Right ventricle myocardium superior (tissue), 1 donor: ENCODE data around the gene ANKS3. TPM values are rescaled to one million over a fixed set of nuclear protein-coding genes. Genes with fewer than 3 reads are reported as not detected.

ENCODE experiments used
- ATAC-seq: fragments of 200-7000 bp; cut with Tn5 transposase; one replicate; pipeline ENCODE4 v1.9.1; 2020; ENCODE audit warnings: mild to moderate bottlenecking; ENCODE audit not compliant: poor library complexity
- DNase-seq: peaks from one replicate; pipeline ENCODE4 v3.0.0-alpha.2; 2020
- intact Hi-C: fragments of 100-400 bp; cut with DNase I; formaldehyde crosslinking; loops from one replicate; pipeline ENCODE4 v1.11.2; 2022
- long read RNA-seq: library from polyadenylated mRNA; unstranded; transcript quantifications from one replicate; pipeline ENCODE4 v2.0.0, GENCODE V29; 2021
- total RNA-seq: library from RNA; stranded (reverse); fragmentation: NEBNext Ultra II Directional; extraction: Animal tissue kit (Norgen Biotek cat#: 25700); gene quantifications from one replicate; pipeline ENCODE4 v1.2.1, GENCODE V29; 2021
- donor health status: DM: no; HTN: yes; CAD: no; lungs with severe emphysema.

ANKS3 gene
- 9.1 TPM for total RNA-seq
- long read RNA-seq, partial matches to known transcripts, result 1 of 22 reads
- long read RNA-seq, other reads (novel, unspliced or antisense), result 19 of 22 reads

- intact Hi-C loops, result loop anchor here (10.0 kb wide), 1 partner anchor 221 kb away; the partner anchor contains the start of gene SEC14L5
- ATAC-seq (peak; percentile 98), DNase-seq (peak; percentile 97)
Measured at GRCh38 chr16:4734063-4734729, at the start of gene ANKS3, which contains the start of gene DNAAF8. TSS of gene ANKS3 (minus strand) at chr16:4734271. CDS start at chr16:4730149, 4,122 bp downstream. TSS of gene DNAAF8 (plus strand) at chr16:4734537. CDS start at chr16:4736515, 1,978 bp downstream.

DNA sequence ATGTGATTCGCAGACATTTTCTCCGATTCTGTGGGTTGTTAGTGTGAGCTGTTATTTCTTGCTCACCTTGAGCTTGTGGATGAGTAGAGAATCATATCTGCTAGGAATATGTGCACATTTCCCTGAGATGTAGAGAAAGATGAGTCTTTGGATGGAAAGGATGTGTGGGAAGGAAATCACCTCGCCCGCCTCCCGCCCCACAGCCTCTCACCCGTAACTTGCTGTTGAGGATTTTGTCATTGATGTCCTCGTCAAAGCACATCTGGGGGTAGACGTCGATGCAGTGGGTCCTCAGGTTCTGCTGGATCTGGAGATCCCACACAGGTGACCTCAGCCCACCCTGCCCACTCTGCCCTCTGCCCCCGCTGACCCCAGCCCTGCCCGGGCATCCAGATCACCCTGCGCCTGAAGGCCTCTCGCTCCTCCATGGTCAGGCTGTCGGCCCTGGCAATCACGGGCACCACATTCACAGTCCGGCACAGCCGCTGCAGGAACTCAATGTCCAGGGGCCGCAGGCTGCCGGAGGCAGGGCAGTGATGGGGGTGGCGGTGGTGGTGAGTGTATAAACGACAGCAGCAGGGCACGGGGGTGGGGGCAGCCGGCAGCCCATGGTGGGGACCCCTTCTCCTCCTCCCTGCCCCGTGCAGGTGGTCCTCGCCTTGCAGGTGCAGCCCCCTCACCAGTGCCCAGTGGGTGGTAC lies 49.3 kb upstream of the ANKS3 start:
- no peak for ATAC-seq
- intact Hi-C loops, result no loop called here
- no peak for DNase-seq

GRCh38 chr16:4780235-4780634 lies 46.2 kb upstream of the ANKS3 start:
- ATAC-seq (no peak), DNase-seq (no peak)
- intact Hi-C loops, result no loop called here

DNA sequence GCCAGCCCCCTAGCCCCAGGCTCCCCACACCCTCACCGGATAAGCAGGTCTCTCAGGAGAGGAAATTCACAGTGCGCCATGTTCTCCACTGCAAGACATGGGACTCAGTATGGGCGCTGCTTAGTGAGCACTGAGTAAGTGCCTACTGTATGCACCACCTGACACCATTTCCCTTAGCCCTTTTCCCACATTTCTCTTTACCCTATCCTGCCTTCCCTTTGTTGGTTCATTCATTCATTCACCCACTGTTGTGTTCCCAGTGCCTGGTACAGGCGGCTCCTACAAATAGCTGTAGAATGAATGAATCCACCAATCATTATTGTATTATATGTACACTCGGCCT lies 44.0 kb upstream of the ANKS3 start:
- ATAC-seq, result no peak
- intact Hi-C loops, result no loop called here
- DNase-seq, result no peak

DNA sequence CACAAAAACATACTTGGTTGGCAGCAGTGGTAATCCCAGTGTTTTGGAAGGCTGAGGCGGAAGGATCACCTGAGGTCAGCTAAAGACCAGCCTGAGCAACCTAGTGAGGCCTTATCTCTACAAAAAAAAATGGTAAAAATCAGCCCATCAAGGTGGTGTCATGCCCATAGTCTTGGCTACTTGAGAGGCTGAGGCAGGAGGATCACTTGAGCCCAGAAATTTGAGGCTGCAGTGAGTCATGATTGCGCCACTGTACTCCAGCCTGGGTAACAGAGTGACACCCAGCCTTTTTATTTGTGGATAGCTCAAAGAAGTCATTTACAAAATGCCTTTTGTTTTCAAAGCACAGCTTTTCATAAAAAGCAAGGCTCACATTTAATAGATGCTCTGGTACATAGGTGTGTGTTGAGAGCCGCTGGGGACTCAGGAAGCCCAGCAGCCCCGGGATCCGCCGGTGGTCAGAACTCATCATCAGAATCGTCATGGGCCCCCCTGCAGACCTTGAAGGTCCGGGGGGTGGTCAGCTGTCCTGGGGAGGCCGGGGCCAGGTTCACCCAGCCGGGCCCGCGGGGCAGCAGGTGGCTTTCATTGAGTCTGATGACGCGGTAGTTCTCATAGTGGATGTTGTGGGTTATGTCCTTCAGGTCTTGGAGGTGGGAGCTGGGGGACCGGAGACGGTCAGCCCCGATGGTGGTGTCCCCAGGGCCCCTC lies 43.4 kb upstream of the ANKS3 start:
- intact Hi-C loops, result no loop called here
- no peak for ATAC-seq
- DNase-seq, result no peak

DNA sequence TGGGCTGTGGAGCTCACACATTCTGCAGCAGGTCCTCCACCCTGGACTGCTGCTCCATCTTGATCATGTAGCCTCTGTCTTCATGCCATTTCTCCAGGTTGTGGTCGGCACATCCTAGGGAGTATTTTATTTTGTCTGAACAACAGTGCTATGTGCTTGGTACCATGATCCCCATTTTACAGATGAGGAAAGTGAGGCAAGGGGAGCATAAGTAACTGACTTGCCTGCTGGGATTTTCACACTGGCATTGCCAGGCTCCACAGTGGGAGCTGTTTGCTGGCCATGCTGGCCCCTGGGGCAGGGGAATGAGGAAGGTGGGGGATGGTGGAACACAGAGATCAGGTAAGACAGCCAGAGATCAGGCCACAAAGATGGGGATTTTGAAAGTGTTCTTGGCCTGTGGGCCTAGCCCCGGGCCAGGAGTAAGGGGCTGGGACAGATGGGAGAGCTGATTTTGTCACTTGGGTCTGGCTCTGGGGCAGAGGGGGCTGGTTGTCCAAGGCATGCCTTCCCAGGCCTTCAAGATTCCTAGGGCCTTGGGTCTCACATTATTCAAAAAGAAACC lies 42.2 kb upstream of the ANKS3 start:
- DNase-seq, result no peak
- no peak for ATAC-seq

GRCh38 chr16:4775005-4775404 lies 40.9 kb upstream of the ANKS3 start:
- intact Hi-C loops, result no loop called here
- ATAC-seq (no peak), DNase-seq (no peak)

More for the DNA sequence above, 42.2 kb upstream of the ANKS3 start:
- intact Hi-C loops, result no loop called here

DNA sequence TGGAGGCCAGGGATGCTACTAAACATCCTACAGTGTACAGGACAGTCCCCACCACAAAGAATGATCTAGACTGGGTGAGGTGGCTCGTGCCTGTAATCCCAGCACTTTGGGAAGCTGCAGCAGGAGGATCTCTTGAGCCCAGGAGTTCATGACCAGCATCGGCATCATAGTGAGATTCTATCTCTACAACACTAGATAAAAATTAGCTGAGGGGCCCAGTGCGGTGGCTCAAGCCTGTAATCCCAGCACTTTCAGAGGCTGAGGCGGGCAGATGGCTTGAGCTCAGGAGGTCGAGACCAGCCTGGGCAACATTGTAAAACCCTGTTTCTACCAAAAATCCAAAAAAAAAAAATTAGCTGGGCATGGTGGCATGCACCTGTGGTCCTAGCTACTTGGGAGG lies 38.3 kb upstream of the ANKS3 start:
- intact Hi-C loops, result no loop called here
- no peak for DNase-seq
- no peak for ATAC-seq

GRCh38 chr16:4771646-4772045 lies 37.6 kb upstream of the ANKS3 start:
- intact Hi-C loops, result no loop called here
- DNase-seq (no peak), ATAC-seq (no peak)

GRCh38 chr16:4769306-4769638 lies 35.2 kb upstream of the ANKS3 start:
- DNase-seq (no peak), ATAC-seq (no peak)
- intact Hi-C loops, result no loop called here

DNA sequence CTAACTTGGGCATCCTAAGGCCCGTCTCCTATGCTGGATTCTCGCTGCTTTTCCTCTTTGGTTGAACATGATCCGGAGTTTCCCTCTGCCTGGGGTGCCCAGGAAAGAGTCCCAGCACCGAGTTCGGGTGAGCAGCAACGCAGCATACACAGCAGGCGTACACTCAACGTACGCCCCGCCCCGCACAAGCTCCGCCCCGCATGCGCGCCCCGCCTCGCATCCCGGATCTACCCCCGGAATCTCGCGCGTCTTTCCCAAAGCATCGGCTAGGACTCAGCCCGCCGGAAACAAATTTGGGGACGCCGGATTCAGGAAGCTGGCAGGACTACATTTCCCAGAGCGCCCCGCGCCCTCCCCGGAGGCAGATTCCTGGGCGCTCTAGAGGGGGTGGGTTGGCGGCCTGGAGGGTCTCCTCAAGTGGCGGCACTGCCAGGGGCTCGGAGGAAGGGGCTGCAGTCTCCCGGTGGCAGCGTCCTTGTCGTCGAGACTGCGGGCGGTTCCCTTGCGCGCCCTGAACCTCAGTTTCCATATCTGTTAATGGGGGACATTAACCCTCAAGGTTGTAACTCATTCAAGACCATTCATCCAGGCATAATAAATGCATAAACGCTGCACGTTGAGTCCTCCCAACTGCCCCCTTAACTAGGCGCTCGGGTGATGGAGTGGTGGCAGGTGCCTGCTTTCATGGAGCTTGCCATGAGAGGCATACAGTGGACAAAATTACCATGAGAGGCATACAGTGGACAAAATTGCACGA lies 34.7 kb upstream of the ANKS3 start:
- ATAC-seq (peak; percentile 95), DNase-seq (peak; percentile 98)
- intact Hi-C loops, result no loop called here

- ATAC-seq (no peak), DNase-seq (no peak)
- intact Hi-C loops, result no loop called here
Measured at GRCh38 chr16:4767872-4768548, 33.9 kb upstream of the ANKS3 start.

DNA sequence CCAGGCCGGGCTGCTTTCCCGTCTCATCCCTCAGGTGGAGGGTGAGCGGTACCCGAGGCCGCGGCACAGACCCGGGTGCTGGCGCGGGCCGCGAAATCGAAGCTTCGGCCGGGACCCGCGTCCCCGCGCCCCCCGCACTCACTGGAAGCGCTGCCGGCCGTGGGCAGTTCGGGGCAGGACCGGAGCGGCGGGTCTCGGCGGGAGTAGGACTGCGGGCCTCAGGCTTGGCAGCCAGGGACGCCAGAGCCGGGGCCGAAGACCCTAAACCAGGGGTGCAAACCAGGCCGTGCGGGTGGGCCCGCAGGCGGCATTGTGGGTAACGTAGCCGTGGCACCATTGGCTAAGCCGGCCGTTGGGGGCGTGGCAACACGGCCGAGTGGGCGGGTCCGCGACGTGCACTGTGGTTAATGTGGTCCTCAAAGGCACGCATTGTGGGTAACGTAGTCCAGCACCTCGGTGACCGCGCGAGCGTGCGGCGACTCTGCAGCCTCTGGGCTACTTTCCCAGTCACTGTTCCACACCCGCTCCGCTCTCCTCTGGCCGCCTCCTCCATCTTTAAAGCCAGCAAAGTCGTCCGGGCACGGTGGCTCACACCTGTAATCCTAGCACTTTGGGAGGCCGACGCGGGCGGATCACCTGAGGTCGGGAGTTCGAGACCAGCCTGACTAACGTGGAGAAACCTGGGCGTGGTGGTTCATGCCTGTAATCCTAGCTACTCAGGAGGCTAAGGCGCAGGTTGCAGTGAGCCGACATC lies 33.0 kb upstream of the ANKS3 start, which contains the start of gene ZNF500:
Gene ZNF500 (minus strand): TSS at position 288 of the 754 bp plus-strand sequence. CDS start 1,184 bp downstream, outside the sequence.
- ATAC-seq (peak; percentile 96), DNase-seq (peak; percentile 100)
- intact Hi-C loops, result no loop called here

DNA sequence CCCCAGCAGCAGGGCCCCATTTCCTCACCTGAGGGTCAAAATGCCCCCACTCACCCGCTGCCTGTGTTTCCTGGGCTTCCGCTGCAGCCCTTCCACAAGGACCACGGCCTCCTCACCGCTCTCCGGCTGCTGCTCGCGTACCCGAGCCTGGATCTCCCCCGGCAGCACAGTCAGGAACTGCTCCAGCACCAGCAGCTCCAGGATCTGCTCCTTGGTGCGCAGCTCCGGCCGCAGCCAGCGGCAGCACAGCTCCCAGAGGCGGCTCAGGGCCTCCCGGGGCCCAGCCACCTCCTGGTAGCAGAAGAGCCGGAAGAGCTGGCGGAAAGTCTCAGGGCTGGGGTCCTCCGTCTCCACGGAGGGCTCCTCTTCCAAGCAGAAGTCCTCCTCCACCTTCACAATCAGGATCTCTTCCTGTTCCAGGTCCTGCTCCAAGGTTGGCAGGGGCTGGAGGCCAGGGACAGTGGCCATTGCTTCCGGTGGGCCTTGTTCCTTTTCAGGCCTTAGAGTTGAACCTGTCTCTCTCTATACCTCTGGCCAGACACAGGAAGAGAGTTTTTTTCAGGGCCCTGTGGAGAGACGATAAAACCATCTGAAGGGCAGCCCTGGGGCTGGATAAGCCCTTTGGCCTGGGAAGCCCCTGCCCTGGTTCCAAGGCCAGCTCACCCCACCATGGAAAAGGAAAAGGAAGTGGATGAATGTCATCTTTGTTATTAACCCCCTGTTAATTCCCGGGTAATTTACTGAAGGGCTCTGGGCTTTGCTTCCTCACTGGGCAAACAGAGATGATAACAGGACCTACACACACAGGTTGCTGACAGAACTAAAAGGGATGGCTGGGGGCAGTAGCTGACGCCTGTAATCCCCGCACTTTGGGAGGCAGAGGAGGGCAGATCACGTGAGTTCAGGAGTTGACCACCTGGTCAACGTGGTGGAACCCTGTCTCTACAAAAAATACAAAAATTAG lies 31.7 kb upstream of the ANKS3 start:
- intact Hi-C loops, result no loop called here
- ATAC-seq (no peak), DNase-seq (no peak)

DNA sequence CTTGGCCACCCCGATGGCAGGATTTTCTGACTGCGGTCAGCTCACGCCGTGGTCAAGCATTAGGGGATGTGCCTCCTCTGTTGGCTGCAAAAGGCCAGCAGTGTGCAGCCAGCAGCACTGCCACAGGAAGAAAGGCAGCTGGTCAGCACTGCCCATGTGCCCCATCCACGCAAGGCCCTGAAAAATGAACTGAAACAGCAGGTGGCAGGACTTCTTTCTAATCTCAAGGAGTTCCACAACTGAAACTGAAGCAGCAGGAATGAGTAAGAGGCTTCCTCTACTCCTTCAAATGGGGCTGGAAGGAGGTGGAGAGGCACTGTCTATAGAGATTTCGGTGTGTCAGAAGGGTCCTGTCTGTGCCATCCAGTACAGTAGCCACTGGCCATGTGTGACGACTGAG lies 29.7 kb upstream of the ANKS3 start:
- ATAC-seq (no peak), DNase-seq (no peak)
- intact Hi-C loops, result no loop called here

GRCh38 chr16:4762205-4762604 lies 28.1 kb upstream of the ANKS3 start:
- intact Hi-C loops, result no loop called here
- ATAC-seq, result no peak
- DNase-seq, result no peak
